A204.1 (cell line): ENCODE measurements around the gene IRS2.
"Not testable (repeated sequence)": the region's sequence is repeated elsewhere in the genome, so short reads cannot be mapped to it uniquely, and the experiment has no call there.

ENCODE experiments used
- FAIRE-seq: peaks from 2 replicates; lab custom pipeline; 2012; peaks lifted over from hg19 to GRCh38; lab: Jason Lieb, UNC

Gene IRS2

GRCh38 chr13:109786457-109787134 is at the start of gene IRS2:
Gene IRS2 (minus strand): TSS chr13:109786583. CDS start chr13:109786053, 530 bp downstream.
- FAIRE-seq, result no peak

GRCh38 chr13:109834973-109835720 is 48.8 kb upstream of the IRS2 start:
- no peak for FAIRE-seq

- FAIRE-seq, result no peak
Observed at GRCh38 chr13:109833940-109834339, 47.6 kb upstream of the IRS2 start.

- FAIRE-seq, result no peak
Observed at GRCh38 chr13:109833071-109833470, 46.7 kb upstream of the IRS2 start.

- FAIRE-seq, result not testable (repeated sequence)
Observed at GRCh38 chr13:109828591-109829316, 42.4 kb upstream of the IRS2 start.

- FAIRE-seq, result not testable (repeated sequence)
Observed at GRCh38 chr13:109823201-109823600, 36.8 kb upstream of the IRS2 start.

- FAIRE-seq, result no peak
Observed at GRCh38 chr13:109821103-109821502, 34.7 kb upstream of the IRS2 start.

- FAIRE-seq, result no peak
Observed at GRCh38 chr13:109819874-109820273, 33.5 kb upstream of the IRS2 start.

- FAIRE-seq, result no peak
Observed at GRCh38 chr13:109818886-109819285, 32.5 kb upstream of the IRS2 start.

- FAIRE-seq, result no peak
Observed at GRCh38 chr13:109817591-109818535, 31.5 kb upstream of the IRS2 start.

GRCh38 chr13:109816808-109817203 is 30.4 kb upstream of the IRS2 start:
- FAIRE-seq, result no peak

GRCh38 chr13:109816112-109816807 is 29.9 kb upstream of the IRS2 start:
- FAIRE-seq, result no peak

GRCh38 chr13:109815651-109816050 is 29.3 kb upstream of the IRS2 start:
- no peak for FAIRE-seq

- FAIRE-seq, result no peak
Observed at GRCh38 chr13:109813663-109814062, 27.3 kb upstream of the IRS2 start.

- FAIRE-seq, result no peak
Observed at GRCh38 chr13:109812382-109812781, 26.0 kb upstream of the IRS2 start.

GRCh38 chr13:109810761-109811510 is 24.6 kb upstream of the IRS2 start:
- no peak for FAIRE-seq

GRCh38 chr13:109809216-109809932 is 23.0 kb upstream of the IRS2 start:
- FAIRE-seq, result no peak

GRCh38 chr13:109807345-109807744 is 21.0 kb upstream of the IRS2 start:
- no peak for FAIRE-seq

- no peak for FAIRE-seq
Observed at GRCh38 chr13:109804654-109805053, 18.3 kb upstream of the IRS2 start.

GRCh38 chr13:109803825-109804224 is 17.4 kb upstream of the IRS2 start:
- no peak for FAIRE-seq
